ENCODE results near the gene KIF6. TPM values are rescaled to one million over a fixed set of nuclear protein-coding genes. Genes with fewer than 3 reads are reported as not detected.

The KIF6 gene
- total RNA-seq, 1 donor from 2014 or later, result not detected

- no peaks in the 10 kb centered on the region for H3K36me3 Mint-ChIP-seq (ENCODE audit: low read depth)
Measured at GRCh38 chr6:39561536-39562266, 163.5 kb downstream of the KIF6 start.

GRCh38 chr6:39560915-39561314, 164.3 kb downstream of the KIF6 start:
- intact Hi-C loops (cut with micrococcal nuclease), result no loop called here
- Mint-ChIP-seq H3K4me1 (no peaks in the 10 kb centered on the region), H3K27ac (no peak overlapping the region), H3K4me3 (no peak overlapping the region), H3K9me3 (no peaks in the 10 kb centered on the region), H3K27me3 (peaks cover 1% of the 10 kb centered on the region), H3K36me3 (ENCODE audit: low read depth) (no peaks in the 10 kb centered on the region)
- POLR2A ChIA-PET, result no interaction called here
- CTCF ChIA-PET, result no interaction called here
- DNase-seq (no peak), ATAC-seq (ENCODE audit: low read depth) (no peak)
- no peak for TF ChIP-seq CTCF (IDR thresholded peaks at IDR 0.05)

More at GRCh38 chr6:39561536-39562266, 163.5 kb downstream of the KIF6 start:
- no peak for ATAC-seq (ENCODE audit: low read depth)
- intact Hi-C loops (cut with micrococcal nuclease), result no loop called here
- ChIA-PET POLR2A (no interaction called here), CTCF (no interaction called here)
- Mint-ChIP-seq H3K27me3 (no peaks in the 10 kb centered on the region), H3K9me3 (no peaks in the 10 kb centered on the region), H3K27ac (no peak overlapping the region), H3K4me1 (no peaks in the 10 kb centered on the region), H3K4me3 (no peak overlapping the region)
- no peak for DNase-seq
- TF ChIP-seq CTCF (IDR thresholded peaks at IDR 0.05), result no peak

- TF ChIP-seq CTCF (IDR thresholded peaks at IDR 0.05), result no peak
- H3K27me3 Mint-ChIP-seq, result peaks cover 14% of the 10 kb centered on the region
- H3K4me1 Mint-ChIP-seq, result no peaks in the 10 kb centered on the region
- DNase-seq, result no peak
- H3K9me3 Mint-ChIP-seq, result no peaks in the 10 kb centered on the region
- no peak overlapping the region for H3K27ac Mint-ChIP-seq
- intact Hi-C loops (cut with micrococcal nuclease), result no loop called here
- POLR2A ChIA-PET, result no interaction called here
- H3K36me3 Mint-ChIP-seq (ENCODE audit: low read depth), result no peaks in the 10 kb centered on the region
- CTCF ChIA-PET, result no interaction called here
- no peak for ATAC-seq (ENCODE audit: low read depth)
- no peak overlapping the region for H3K4me3 Mint-ChIP-seq
Measured at GRCh38 chr6:39558591-39559190, 166.5 kb downstream of the KIF6 start.

GRCh38 chr6:39558079-39558478, 167.1 kb downstream of the KIF6 start:
- ChIA-PET CTCF (no interaction called here), POLR2A (no interaction called here)
- H3K27me3 Mint-ChIP-seq, result peaks cover 14% of the 10 kb centered on the region
- DNase-seq, result no peak
- no peaks in the 10 kb centered on the region for H3K36me3 Mint-ChIP-seq (ENCODE audit: low read depth)
- H3K4me3 Mint-ChIP-seq, result no peak overlapping the region
- no peak for ATAC-seq (ENCODE audit: low read depth)
- H3K4me1 Mint-ChIP-seq, result no peaks in the 10 kb centered on the region
- no peak for TF ChIP-seq CTCF (IDR thresholded peaks at IDR 0.05)
- H3K9me3 Mint-ChIP-seq, result no peaks in the 10 kb centered on the region
- intact Hi-C loops (cut with micrococcal nuclease), result no loop called here
- H3K27ac Mint-ChIP-seq, result no peak overlapping the region

- H3K36me3 Mint-ChIP-seq (ENCODE audit: low read depth), result no peaks in the 10 kb centered on the region
- ATAC-seq (ENCODE audit: low read depth) (no peak), DNase-seq (no peak)
- CTCF ChIA-PET, result no interaction called here
- H3K4me1 Mint-ChIP-seq, result no peaks in the 10 kb centered on the region
- POLR2A ChIA-PET, result no interaction called here
- H3K4me3 Mint-ChIP-seq, result no peak overlapping the region
- H3K9me3 Mint-ChIP-seq, result no peaks in the 10 kb centered on the region
- no peak for TF ChIP-seq CTCF (IDR thresholded peaks at IDR 0.05)
- H3K27me3 Mint-ChIP-seq, result peaks cover 17% of the 10 kb centered on the region
- intact Hi-C loops (cut with micrococcal nuclease), result no loop called here
- no peak overlapping the region for H3K27ac Mint-ChIP-seq
Measured at GRCh38 chr6:39555136-39555535, 170.1 kb downstream of the KIF6 start.
